Activated B cell treated with CpG ODN at 0.5 μM for 24 hours (primary cell): ENCODE measurements around the gene RPS6KL1. TPM values are rescaled to one million over a fixed set of nuclear protein-coding genes. Genes with fewer than 3 reads are reported as not detected.
"Not testable (repeated sequence)": the region's sequence is repeated elsewhere in the genome, so short reads cannot be mapped to it uniquely, and the experiment has no call there.

ENCODE experiments used
- ATAC-seq: fragments of 200-7000 bp; cut with Tn5 transposase; one replicate; pipeline ENCODE4 v1.10.0; 2021; ENCODE audit warnings: low read depth, mild to moderate bottlenecking, moderate library complexity
- CTCF ChIA-PET: fragments of 350-600 bp; sonication (Branson Sonifier 250); formaldehyde crosslinking; loops from one replicate; lab custom pipeline; 2021; ENCODE audit warnings: antibody characterized with exemption; lab: Charles Lee
- POLR2A ChIA-PET: fragments of 350-600 bp; sonication (Branson Sonifier 250); formaldehyde crosslinking; loops from one replicate; lab custom pipeline; 2021; ENCODE audit warnings: antibody characterized with exemption; lab: Charles Lee
- DNase-seq: peaks from one replicate; pipeline ENCODE4 v3.0.0; 2022
- H3K27ac Mint-ChIP-seq: one replicate; pipeline ENCODE4 v1.8.0; 2020; ENCODE audit warnings: mixed read lengths
- H3K27me3 Mint-ChIP-seq: one replicate; pipeline ENCODE4 v1.8.0; 2021; ENCODE audit warnings: mixed read lengths
- H3K36me3 Mint-ChIP-seq: one replicate; pipeline ENCODE4 v1.8.0; 2021; ENCODE audit warnings: low read depth, mixed read lengths
- H3K4me1 Mint-ChIP-seq: one replicate; pipeline ENCODE4 v1.8.0; 2021; ENCODE audit warnings: mixed read lengths
- H3K4me3 Mint-ChIP-seq: one replicate; pipeline ENCODE4 v1.8.0; 2020; ENCODE audit warnings: mild to moderate bottlenecking, mixed read lengths
- H3K9me3 Mint-ChIP-seq: one replicate; pipeline ENCODE4 v1.8.0; 2020; ENCODE audit warnings: mixed read lengths
- intact Hi-C: fragments of 100-400 bp; cut with micrococcal nuclease; formaldehyde crosslinking; loops from one replicate; pipeline ENCODE4 v1.15.1; 2024
- total RNA-seq: library from RNA; stranded (reverse); gene quantifications from 2 replicates; pipeline ENCODE4 v1.2.3, GENCODE V29; 2022
- TF ChIP-seq, protein P1 (sequence below): fragments of 200-600 bp; IDR thresholded peaks from one replicate; pipeline ENCODE4 v1.8.0; 2022; ENCODE audit warnings: antibody characterized with exemption, mild to moderate bottlenecking

Gene RPS6KL1
- total RNA-seq, 1 donor from 2014 or later, result 5.2 TPM

DNA sequence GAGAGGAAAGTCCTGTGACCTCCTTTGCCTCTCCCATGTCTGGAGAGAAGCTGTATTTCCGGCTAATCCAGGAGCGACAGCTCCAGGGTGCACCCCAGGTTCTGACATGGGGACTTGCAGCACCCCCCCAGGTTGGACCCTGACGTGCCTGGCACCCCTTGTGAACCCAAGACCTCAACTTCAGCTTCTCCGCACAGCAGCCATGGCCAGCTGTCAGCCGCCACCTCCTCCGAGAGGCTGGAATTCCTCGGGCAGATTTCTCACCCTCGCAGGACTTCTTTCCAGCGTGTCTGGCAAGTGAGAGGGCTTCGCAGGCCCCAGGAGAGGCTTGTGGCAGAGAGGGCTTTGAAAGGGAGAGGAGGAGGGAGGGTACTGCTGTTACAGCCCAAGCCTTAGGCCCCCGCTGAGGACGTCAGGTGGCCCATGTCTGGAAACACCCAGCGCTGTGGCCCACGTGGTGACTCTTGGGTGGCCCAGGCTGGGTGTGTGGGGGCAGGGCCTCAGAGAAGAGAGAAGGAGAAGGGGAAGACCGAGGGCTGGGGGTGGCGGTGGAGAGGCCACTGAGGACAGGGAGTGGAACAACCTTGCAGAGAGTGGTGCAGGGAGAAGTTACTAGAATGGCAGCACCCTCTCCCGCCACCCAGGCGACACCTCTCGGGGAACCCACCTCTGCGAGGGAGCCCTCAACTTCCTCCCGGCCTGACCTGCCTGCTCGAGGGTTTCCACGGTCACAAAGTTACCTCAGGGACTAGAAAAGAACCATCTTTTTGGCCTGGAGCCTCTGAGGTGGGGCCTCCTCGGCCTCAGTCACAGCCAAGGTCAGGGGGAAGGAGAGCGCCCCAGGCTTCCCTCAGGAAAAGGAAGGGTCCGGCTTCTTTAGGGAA, 11.7 kb upstream of the RPS6KL1 start:
- Mint-ChIP-seq H3K4me1 (peaks cover 36% of the 10 kb centered on the region), H3K36me3 (no peaks in the 10 kb centered on the region), H3K27me3 (peaks cover 2% of the 10 kb centered on the region), H3K27ac (no peak overlapping the region), H3K4me3 (no peak overlapping the region), H3K9me3 (no peaks in the 10 kb centered on the region)
- ChIA-PET CTCF (interaction anchor here (1.0 to 1.5 kb wide), 2 partner anchors 73 to 153 kb away, joined by 3 to 4 read pairs; no protein-coding TSS in a partner anchor), POLR2A (interaction anchor here (1.4 kb wide), 1 partner anchor 11 kb away, joined by 3 read pairs; the partner anchor contains the start of gene RPS6KL1)
- TF ChIP-seq, protein P1, sequence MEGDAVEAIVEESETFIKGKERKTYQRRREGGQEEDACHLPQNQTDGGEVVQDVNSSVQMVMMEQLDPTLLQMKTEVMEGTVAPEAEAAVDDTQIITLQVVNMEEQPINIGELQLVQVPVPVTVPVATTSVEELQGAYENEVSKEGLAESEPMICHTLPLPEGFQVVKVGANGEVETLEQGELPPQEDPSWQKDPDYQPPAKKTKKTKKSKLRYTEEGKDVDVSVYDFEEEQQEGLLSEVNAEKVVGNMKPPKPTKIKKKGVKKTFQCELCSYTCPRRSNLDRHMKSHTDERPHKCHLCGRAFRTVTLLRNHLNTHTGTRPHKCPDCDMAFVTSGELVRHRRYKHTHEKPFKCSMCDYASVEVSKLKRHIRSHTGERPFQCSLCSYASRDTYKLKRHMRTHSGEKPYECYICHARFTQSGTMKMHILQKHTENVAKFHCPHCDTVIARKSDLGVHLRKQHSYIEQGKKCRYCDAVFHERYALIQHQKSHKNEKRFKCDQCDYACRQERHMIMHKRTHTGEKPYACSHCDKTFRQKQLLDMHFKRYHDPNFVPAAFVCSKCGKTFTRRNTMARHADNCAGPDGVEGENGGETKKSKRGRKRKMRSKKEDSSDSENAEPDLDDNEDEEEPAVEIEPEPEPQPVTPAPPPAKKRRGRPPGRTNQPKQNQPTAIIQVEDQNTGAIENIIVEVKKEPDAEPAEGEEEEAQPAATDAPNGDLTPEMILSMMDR, result no peak
- DNase-seq (no peak), ATAC-seq (peak; percentile 79)
- intact Hi-C loops, result no loop called here

DNA sequence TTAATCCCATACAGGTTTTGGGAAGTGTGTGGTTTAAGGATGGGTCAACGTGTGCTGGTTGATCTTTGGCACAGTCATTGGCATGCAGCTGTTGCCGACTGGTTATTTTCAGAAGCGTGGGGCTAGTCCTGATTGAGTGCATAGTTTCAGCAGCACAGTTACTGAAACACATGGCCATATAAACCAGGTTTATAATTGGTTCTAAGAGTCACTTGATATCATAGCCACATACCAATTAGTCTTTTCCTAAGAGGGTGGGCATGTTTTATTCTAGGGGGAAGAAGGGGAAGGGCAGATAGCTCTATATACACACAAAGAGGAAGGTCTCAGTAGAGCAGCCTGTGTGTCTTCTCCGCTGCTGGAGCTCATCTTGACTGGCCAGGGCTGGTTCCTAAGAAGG, 11.0 kb upstream of the RPS6KL1 start:
- TF ChIP-seq, protein P1, result no peak
- no peak for ATAC-seq
- peaks cover 29% of the 10 kb centered on the region for H3K4me1 Mint-ChIP-seq
- intact Hi-C loops, result no loop called here
- H3K9me3 Mint-ChIP-seq, result no peaks in the 10 kb centered on the region
- peaks cover 2% of the 10 kb centered on the region for H3K27me3 Mint-ChIP-seq
- no peak for DNase-seq
- no peaks in the 10 kb centered on the region for H3K36me3 Mint-ChIP-seq
- POLR2A ChIA-PET, result interaction anchor here (1.4 kb wide), 1 partner anchor 11 kb away, joined by 3 read pairs; the partner anchor contains the start of gene RPS6KL1
- no peak overlapping the region for H3K27ac Mint-ChIP-seq
- CTCF ChIA-PET, result interaction anchor here (1.0 to 1.5 kb wide), 2 partner anchors 73 to 154 kb away, joined by 3 to 4 read pairs; no protein-coding TSS in a partner anchor
- H3K4me3 Mint-ChIP-seq, result no peak overlapping the region

DNA sequence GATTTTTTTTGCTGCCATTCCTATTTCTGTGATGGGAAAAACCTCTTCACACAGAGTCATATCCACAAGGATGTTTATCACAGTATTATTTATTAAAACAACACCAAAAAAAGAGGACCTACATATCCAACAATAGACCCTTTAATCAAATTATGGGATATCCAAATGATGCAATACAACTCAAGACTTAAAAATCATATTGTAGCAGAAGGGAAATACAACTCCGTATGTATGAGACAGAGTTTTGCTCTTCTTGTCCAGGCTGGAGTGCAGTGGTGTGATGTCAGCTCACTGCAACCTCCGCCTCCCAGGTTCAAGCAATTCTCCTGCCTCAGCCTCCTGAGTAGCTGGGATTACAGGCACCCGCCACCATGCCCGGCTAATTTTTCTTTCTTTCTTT, 9.9 kb upstream of the RPS6KL1 start:
- H3K4me3 Mint-ChIP-seq, POLR2A ChIA-PET, ATAC-seq, H3K27ac Mint-ChIP-seq, H3K27me3 Mint-ChIP-seq, intact Hi-C loops, H3K36me3 Mint-ChIP-seq, DNase-seq, CTCF ChIA-PET, H3K9me3 Mint-ChIP-seq: not testable (repeated sequence)
- H3K4me1 Mint-ChIP-seq, result peaks cover 26% of the 10 kb centered on the region

DNA sequence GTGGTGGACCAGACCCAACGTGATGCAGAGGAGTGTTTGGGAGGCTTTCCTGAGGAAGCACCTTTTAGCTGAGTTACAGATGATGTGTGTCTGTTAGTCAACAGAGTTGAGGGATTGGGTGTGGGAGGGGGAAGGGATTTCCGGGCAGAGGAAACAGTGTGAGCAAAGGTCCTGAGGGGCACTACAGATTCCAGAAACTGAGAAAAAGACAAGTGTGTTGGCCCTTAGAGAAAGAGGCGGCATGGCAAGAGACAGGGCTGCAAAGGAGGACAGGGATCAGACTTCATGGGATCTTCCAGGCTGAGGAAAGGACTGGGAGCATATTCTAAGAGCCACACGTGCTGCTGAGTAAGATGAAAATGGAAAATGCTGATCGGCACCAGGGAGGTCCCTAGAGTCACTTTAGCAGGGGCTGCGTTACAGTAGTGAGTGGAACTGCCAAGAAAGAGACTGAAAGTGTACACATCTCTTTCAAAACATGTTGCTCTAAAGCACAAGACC, 9.4 kb upstream of the RPS6KL1 start:
- intact Hi-C loops, result no loop called here
- Mint-ChIP-seq H3K27me3 (peaks cover 2% of the 10 kb centered on the region), H3K4me1 (peaks cover 23% of the 10 kb centered on the region), H3K4me3 (no peak overlapping the region), H3K36me3 (no peaks in the 10 kb centered on the region), H3K27ac (no peak overlapping the region), H3K9me3 (no peaks in the 10 kb centered on the region)
- DNase-seq (no peak), ATAC-seq (no peak)
- ChIA-PET CTCF (no interaction called here), POLR2A (no interaction called here)
- TF ChIP-seq, protein P1, result no peak

DNA sequence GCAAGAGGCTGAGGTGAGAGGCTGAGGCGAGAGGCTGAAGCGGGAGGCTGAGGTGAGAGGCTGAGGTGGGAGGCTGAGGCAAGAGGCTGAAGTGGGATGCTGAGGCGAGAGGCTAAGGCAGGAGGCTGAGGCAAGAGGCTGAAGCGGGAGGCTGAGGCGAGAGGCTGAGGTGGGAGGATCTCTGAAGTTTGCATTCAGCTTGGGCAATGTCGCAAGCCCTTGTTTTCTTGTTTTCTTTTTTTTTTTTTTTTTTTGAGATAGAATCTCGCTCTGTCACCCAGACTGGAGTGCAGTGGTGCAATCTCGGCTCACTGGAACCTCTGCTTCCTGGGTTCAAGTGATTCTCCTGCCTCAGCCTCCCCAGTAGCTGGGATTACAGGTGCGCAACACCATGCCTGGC, 8.7 kb upstream of the RPS6KL1 start:
- intact Hi-C loops, H3K9me3 Mint-ChIP-seq, H3K27me3 Mint-ChIP-seq, H3K4me3 Mint-ChIP-seq, CTCF ChIA-PET, H3K27ac Mint-ChIP-seq, DNase-seq, ATAC-seq, H3K36me3 Mint-ChIP-seq: not testable (repeated sequence)
- POLR2A ChIA-PET, result interaction anchor here (0.8 to 1.0 kb wide), 2 partner anchors 8 kb away, joined by 3 read pairs; partner anchors contain the start of gene RPS6KL1
- H3K4me1 Mint-ChIP-seq, result peaks cover 20% of the 10 kb centered on the region

DNA sequence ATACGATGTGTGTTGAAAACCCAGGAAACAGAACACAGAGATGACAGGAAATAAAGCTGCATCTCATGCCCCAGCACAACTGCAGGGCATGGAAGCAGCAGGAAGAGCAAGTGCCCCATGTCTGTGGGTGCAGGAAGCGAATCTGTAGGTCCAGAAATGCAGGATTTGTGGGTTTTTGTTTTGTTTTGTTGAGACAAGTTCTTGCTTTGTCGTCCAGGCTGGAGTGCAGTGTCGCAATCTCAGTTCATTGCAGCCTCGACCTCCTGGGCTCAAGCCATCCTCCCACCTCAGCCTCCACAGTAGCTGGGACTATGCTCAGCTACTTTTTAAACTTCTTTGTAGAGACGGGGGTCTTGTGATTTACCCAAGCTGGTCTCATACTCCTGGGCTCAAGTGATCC, 6.2 kb upstream of the RPS6KL1 start:
- POLR2A ChIA-PET, result no interaction called here
- TF ChIP-seq, protein P1, result no peak
- no peak overlapping the region for H3K4me3 Mint-ChIP-seq

More for the DNA sequence above, 6.2 kb upstream of the RPS6KL1 start:
- Mint-ChIP-seq H3K4me1 (peaks cover 8% of the 10 kb centered on the region), H3K27ac (no peak overlapping the region), H3K27me3 (peaks cover 4% of the 10 kb centered on the region), H3K36me3 (no peaks in the 10 kb centered on the region), H3K9me3 (no peaks in the 10 kb centered on the region)
- no peak for ATAC-seq
- CTCF ChIA-PET, result interaction anchor here (1.1 kb wide), 1 partner anchor 68 kb away, joined by 4 read pairs; no protein-coding TSS in a partner anchor
- intact Hi-C loops, result no loop called here
- DNase-seq, result no peak
